Transverse colon (tissue), 3 donors: ENCODE results near the gene CCDC148.

Experiments
- EP300 ChIP-seq: sonication (generic); formaldehyde crosslinking; IDR thresholded peaks from one replicate; pipeline ENCODE4 v1.6.1; 2017; ENCODE audit warnings: antibody characterized with exemption, low read depth
- TF ChIP-seq, protein P1 (sequence below), 5 experiments: fragments of 200-600 bp in 3 of 5; fragments of 450-650 bp in 2 of 5; sonication (generic) in 3 of 5; IDR thresholded peaks; 1 replicate in 2 of 5; 2 replicates in 3 of 5; pipeline ENCODE4 v1.5.1; 2016 to 2017; ENCODE audit warnings: antibody characterized with exemption in 5 of 5, inconsistent platforms in 3 of 5, mild to moderate bottlenecking in 2 of 5, moderate library complexity in 1 of 5

DNA sequence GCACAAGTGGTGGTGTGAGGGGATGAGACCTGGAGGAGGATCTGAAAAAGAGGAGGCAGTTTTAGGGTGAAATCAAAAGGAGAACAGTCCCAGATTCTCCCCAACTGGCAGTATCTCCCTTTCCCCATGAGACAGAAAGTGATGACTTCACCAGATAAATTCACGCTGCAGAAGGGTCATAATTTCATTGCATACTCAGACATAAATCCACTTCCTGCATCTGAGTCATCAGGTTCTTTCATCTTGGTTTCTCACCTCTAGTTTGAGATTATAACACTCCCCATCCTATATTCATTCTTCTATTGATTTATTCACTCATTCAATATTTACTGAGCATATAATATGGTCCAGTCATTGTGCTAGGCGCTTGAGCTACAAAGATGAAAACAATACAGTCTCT, 64.7 kb downstream of the CCDC148 start:
- no peak for TF ChIP-seq EP300
- TF ChIP-seq, protein P1, sequence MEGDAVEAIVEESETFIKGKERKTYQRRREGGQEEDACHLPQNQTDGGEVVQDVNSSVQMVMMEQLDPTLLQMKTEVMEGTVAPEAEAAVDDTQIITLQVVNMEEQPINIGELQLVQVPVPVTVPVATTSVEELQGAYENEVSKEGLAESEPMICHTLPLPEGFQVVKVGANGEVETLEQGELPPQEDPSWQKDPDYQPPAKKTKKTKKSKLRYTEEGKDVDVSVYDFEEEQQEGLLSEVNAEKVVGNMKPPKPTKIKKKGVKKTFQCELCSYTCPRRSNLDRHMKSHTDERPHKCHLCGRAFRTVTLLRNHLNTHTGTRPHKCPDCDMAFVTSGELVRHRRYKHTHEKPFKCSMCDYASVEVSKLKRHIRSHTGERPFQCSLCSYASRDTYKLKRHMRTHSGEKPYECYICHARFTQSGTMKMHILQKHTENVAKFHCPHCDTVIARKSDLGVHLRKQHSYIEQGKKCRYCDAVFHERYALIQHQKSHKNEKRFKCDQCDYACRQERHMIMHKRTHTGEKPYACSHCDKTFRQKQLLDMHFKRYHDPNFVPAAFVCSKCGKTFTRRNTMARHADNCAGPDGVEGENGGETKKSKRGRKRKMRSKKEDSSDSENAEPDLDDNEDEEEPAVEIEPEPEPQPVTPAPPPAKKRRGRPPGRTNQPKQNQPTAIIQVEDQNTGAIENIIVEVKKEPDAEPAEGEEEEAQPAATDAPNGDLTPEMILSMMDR (IDR thresholded peaks at IDR 0.05), result no peak
